A172 (cell line): ENCODE results near the gene ERI2. TPM values are rescaled to one million over a fixed set of nuclear protein-coding genes. Genes with fewer than 3 reads are reported as not detected.
"Not testable (repeated sequence)": the region's sequence is repeated elsewhere in the genome, so short reads cannot be mapped to it uniquely, and the experiment has no call there.

ENCODE experiments used
- DNase-seq: peaks from one replicate; pipeline ENCODE4 v3.0.0-alpha.2; 2015; ENCODE audit warnings: low spot score
- total RNA-seq: library from RNA; depleted of rRNA; stranded (reverse); fragments of >200 nt; shearing (Covaris generic); gene quantifications from 2 replicates; pipeline ENCODE4 v1.2.3, GENCODE V29; 2014; rRNA removed

The ERI2 gene
- total RNA-seq, 1 experiment from 2014 or later: 49.5 TPM

- DNase-seq: not testable (repeated sequence)
Measured at GRCh38 chr16:20764448-20764847, 41.8 kb downstream of the ERI2 start.

GRCh38 chr16:20763461-20764232 is 42.6 kb downstream of the ERI2 start, which contains the start of gene ACSM3:
Gene ACSM3, plus strand, starts transcription at chr16:20764014. Its CDS starts 6,021 bp downstream, at chr16:20770035.
- peak; percentile 78 for DNase-seq

DNA sequence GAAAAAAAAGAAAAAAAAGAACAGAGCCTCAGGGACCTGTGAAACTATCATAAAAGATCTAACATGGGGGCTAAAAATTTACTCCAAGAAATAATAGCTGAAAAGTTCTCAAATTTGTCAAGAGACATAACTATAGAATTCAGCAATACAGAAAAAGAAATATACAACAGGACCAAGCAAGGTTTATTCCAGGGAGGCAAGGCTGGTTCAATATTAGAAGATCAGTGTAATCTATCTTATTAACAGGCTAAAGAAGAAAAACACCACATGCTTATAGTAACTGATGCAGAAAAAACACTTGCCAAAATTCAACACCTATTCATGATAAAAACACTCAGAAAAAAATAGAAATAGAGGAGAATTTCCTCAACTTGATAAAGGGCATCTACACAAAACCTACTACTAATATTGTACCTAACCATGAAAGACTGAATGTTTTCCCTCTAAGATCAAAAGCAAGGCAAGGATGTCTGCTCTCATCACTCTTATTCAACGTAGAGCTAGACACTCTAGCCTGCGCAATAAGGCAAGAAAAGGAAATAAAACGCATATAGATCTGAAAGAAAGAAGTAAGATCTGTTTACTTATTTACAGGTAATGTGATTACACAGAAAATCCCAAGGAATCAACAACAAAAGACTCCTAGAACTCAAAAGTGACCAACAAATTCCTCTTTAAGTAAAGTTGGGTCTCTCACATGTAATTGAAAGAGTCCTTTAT is 43.7 kb downstream of the ERI2 start:
- no peak for DNase-seq

- DNase-seq: no peak
Measured at GRCh38 chr16:20761175-20761574, 45.1 kb downstream of the ERI2 start.

GRCh38 chr16:20760346-20760745 is 45.9 kb downstream of the ERI2 start:
- no peak for DNase-seq

DNA sequence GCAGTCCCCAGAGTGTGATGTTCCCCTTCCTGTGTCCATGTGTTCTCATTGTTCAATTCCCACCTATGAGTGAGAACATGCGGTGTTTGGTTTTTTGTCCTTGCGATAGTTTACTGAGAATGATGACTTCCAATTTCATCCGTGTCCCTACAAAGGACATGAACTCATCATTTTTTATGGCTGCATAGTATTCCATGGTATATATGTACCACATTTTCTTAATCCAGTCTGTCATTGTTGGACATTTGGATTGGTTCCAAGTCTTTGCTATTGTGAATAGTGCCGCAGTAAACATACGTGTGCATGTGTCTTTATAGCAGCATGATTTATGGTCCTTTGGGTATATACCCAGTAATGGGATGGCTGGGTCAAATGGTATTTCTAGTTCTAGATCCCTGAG is 50.5 kb downstream of the ERI2 start:
- DNase-seq: not testable (repeated sequence)

- no peak for DNase-seq
Measured at GRCh38 chr16:20755238-20755637, 51.0 kb downstream of the ERI2 start.

DNA sequence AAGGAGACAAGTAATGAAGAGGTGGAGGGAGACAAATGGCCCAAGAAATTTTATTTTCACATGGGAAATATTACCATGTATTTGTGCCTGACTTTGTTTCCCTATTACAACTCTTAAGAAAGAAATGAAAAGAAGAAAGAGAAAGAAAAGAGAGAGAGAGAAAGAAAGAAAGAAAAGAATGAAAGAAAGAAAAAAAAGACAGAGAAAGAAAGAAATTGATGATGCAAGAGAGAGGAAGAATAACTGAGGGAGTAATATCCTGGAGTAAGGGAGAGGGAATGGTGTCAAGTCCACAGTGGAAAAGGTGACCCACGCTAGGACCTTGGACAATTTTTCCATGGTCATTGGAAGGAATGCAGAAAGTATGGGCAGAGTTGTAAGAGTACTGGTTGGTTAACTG is 52.5 kb downstream of the ERI2 start:
- DNase-seq: no peak

DNA sequence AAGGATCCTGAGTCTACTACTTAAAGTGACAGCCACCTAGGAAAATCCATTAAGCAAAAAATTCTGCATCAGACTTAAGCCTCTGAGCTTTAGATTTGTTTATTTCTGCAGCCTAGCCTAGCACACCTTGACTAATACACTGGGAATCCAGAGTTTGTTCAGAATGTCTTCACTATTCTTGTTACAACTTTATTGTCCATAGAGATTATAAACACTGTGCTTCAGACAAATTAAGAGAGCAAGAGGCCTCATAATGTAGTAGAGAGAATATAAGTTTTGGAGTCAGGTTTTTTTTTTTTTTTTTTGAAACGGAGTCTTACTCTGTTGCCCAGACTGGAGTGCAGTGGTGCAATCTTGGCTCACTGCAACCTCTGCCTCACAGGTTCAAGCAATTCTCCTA is 55.7 kb downstream of the ERI2 start:
- no peak for DNase-seq

GRCh38 chr16:20749474-20749873 is 56.8 kb downstream of the ERI2 start:
- DNase-seq: no peak

DNA sequence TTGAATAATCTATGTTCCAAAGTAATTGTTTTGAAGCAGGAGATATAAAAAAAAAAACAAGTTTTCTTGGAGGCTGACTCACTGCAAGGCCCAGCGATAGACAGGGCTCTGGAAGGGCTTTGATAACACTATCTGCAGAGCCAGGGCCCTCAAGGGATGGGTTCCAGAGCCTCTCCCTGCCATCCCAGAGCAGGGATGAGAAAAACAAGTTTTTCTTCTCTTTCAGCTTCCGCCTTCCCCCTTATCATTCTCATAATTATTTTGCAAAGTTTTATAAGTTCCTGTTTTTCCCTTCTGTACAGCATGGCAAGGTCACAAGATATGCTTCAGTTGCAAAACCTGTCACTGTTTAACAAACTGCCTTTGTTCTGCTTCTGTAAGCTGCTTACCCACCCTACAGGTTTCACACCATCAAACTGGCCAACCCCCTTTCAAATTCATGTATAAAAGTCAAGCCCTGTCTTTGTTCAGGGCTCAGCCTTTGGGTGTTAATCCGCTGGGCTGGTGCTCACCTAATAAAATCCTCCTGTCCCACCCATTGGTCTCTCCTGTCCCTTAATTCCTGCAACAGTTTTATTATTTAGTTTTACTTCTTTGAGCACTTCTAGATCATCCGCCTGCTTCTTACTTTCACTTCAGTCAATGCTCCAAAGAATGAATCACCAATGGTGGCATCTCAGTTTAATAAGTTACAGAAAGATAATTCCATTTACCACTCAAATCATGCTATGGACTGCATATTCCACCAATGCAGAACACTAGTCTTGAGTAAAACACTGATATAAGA is 59.0 kb downstream of the ERI2 start:
- no peak for DNase-seq

- no peak for DNase-seq
Measured at GRCh38 chr16:20746461-20746860, 59.8 kb downstream of the ERI2 start.

Other genes with a start within 250 kb of the ERI2 start
- not detected in 2 replicates for gene ACSM2B, start 230.1 kb downstream of the ERI2 start, total RNA-seq
- not detected in 2 replicates for gene ACSM1, start 108.8 kb downstream of the ERI2 start, total RNA-seq
- gene THUMPD1, start 64.7 kb downstream of the ERI2 start, total RNA-seq: 51.0 and 67.4 TPM in 2 replicates
- 0.96 and 1.00 TPM in 2 replicates for gene ACSM3, start 42.5 kb downstream of the ERI2 start, total RNA-seq
- 14.5 and 17.9 TPM in 2 replicates for gene REXO5, start 55 bp upstream of the ERI2 start, total RNA-seq
- gene DCUN1D3, start 93.9 kb upstream of the ERI2 start, total RNA-seq: 26.1 and 28.8 TPM in 2 replicates
- gene LYRM1, start 94.3 kb upstream of the ERI2 start, total RNA-seq: 58.3 and 77.2 TPM in 2 replicates